A549 (cell line): ENCODE results near the gene KLHL22. TPM values are rescaled to one million over a fixed set of nuclear protein-coding genes. Genes with fewer than 3 reads are reported as not detected.

Experiments
- ATAC-seq, 2 experiments: fragments of 200-7000 bp in 1 of 2; fragments of >200 bp in 1 of 2; cut with Nextera tagmentation in 1 of 2; cut with Tn5 transposase in 1 of 2; 3 replicates each; pipeline versions ENCODE4 v1.8.0 to v1.9.1; 2018 to 2020; ENCODE audit warnings: mild to moderate bottlenecking in 1 of 2, moderate library complexity in 1 of 2
- CTCF ChIA-PET: fragments of 300-600 bp; sonication (Branson Sonifier 250); formaldehyde crosslinking; extraction: SDS; loops from one replicate; lab custom pipeline; 2021; ENCODE audit warnings: antibody characterized with exemption, inconsistent platforms; lab: Yijun Ruan, JAX
- POLR2A ChIA-PET: fragments of 350-600 bp; formaldehyde crosslinking; extraction: SDS; loops from one replicate; lab custom pipeline; 2021; ENCODE audit warnings: antibody characterized with exemption, inconsistent platforms; lab: Yijun Ruan, JAX
- DNase-seq, 2 experiments: peaks; one replicate each; pipeline versions ENCODE4 v3.0.0 to v3.0.0-alpha.2; 2011 to 2016; ENCODE audit warnings: low read depth in 1 of 2, low spot score in 1 of 2
- FAIRE-seq: peaks from 2 replicates; lab custom pipeline; 2011; peaks lifted over from hg19 to GRCh38; lab: Jason Lieb, UNC
- H3K27ac ChIP-seq, 2 experiments: fragments of >200 bp; sonication (Bioruptor Twin); formaldehyde crosslinking; 3 replicates each; pipeline ENCODE4 v1.5.1; 2016 to 2017
- H3K4me1 ChIP-seq: fragments of >200 bp; sonication (Bioruptor Twin); formaldehyde crosslinking; 3 replicates; pipeline ENCODE4 v1.6.1; 2016
- H3K4me2 ChIP-seq: fragments of >200 bp; sonication (Bioruptor Twin); formaldehyde crosslinking; 3 replicates; pipeline ENCODE4 v1.6.1; 2016
- H3K4me3 ChIP-seq: fragments of >200 bp; sonication (Bioruptor Twin); formaldehyde crosslinking; 3 replicates; pipeline ENCODE4 v1.5.1; 2016
- H3K9me3 ChIP-seq: fragments of >200 bp; sonication (Bioruptor Twin); formaldehyde crosslinking; 3 replicates; pipeline ENCODE4 v1.6.1; 2016
- BCL3 ChIP-seq: fragments of >200 bp; sonication (Bioruptor Twin); formaldehyde crosslinking; IDR thresholded peaks from 3 replicates; pipeline ENCODE4 v1.6.1; 2016
- CEBPB ChIP-seq, 2 experiments: fragments of >200 bp in 1 of 2; sonication (Bioruptor Twin) in 1 of 2; formaldehyde crosslinking in 1 of 2; IDR thresholded peaks; 2 replicates each; pipeline ENCODE4 v1.6.1; 2012 to 2016
- E2F6 ChIP-seq: IDR thresholded peaks from 2 replicates; pipeline ENCODE4 v1.6.1; 2012; ENCODE audit warnings: low read depth, borderline replicate concordance
- ELK1 ChIP-seq: fragments of 150-350 bp; IDR thresholded peaks from 2 replicates; pipeline ENCODE4 v1.6.1; 2014; ENCODE audit warnings: low read depth, mild to moderate bottlenecking, low read length
- ESRRA ChIP-seq: fragments of 150-350 bp; IDR thresholded peaks from 2 replicates; pipeline ENCODE4 v1.6.1; 2014; ENCODE audit warnings: mild to moderate bottlenecking, low read length, borderline replicate concordance
- FOSB ChIP-seq: fragments of 250-450 bp; sonication (Bioruptor Pico); IDR thresholded peaks from 2 replicates; pipeline ENCODE4 v1.5.0; 2020; ENCODE audit warnings: mild to moderate bottlenecking, moderate library complexity
- HDAC2 ChIP-seq: fragments of 200-600 bp; sonication (generic); IDR thresholded peaks from 2 replicates; pipeline ENCODE4 v1.6.1; 2016
- HEYL ChIP-seq: fragments of 250-450 bp; sonication (Bioruptor Pico); IDR thresholded peaks from 2 replicates; pipeline ENCODE4 v1.8.0; 2021; ENCODE audit warnings: mild to moderate bottlenecking, moderate library complexity
- MAFK ChIP-seq: fragments of 450-650 bp; IDR thresholded peaks from 2 replicates; pipeline ENCODE4 v1.6.1; 2014; ENCODE audit not compliant: partially characterized antibody
- MYC ChIP-seq: IDR thresholded peaks from 2 replicates; pipeline ENCODE4 v1.6.1; 2012; ENCODE audit warnings: mild to moderate bottlenecking, inconsistent platforms, low read length, improper control_type of control experiment, borderline replicate concordance
- POLR2AphosphoS2 ChIP-seq: conservative IDR thresholded peaks from 2 replicates; pipeline ENCODE4 v1.6.1; 2012; ENCODE audit warnings: low read length, improper control_type of control experiment, inconsistent platforms
- RAD21 ChIP-seq, 2 experiments: fragments of >200 bp in 1 of 2; sonication (Bioruptor Twin) in 1 of 2; formaldehyde crosslinking in 1 of 2; IDR thresholded peaks in 1 of 2; conservative IDR thresholded peaks in 1 of 2; 2 replicates in 1 of 2; 3 replicates in 1 of 2; pipeline ENCODE4 v1.6.1; 2012 to 2018; ENCODE audit warnings: inconsistent platforms in 1 of 2
- SREBF2 ChIP-seq: fragments of 450-650 bp; IDR thresholded peaks from 2 replicates; pipeline ENCODE4 v1.6.1; 2014; ENCODE audit warnings: mild to moderate bottlenecking, moderate library complexity
- USF2 ChIP-seq: fragments of 450-650 bp; IDR thresholded peaks from 2 replicates; pipeline ENCODE4 v1.6.1; 2014; ENCODE audit warnings: antibody characterized with exemption
- WGBS: methylation state at CpG from one replicate; pipeline ENCODE4 v1.1.6; 2017; ENCODE audit errors: missing lambda C conversion rate; 5-methylcytosine and 5-hydroxymethylcytosine counted together
- polyA plus RNA-seq, 4 experiments: library from polyadenylated mRNA; depleted of rRNA in 3 of 4; stranded (reverse); fragments of >200 nt; fragmentation: RNase III in 1 of 4; extraction: RNeasy Plus Mini Kit Qiagen cat#74134 plus additional on column Dnase treatment in 1 of 4; gene quantifications; 2 replicates in 3 of 4; 3 replicates in 1 of 4; pipeline ENCODE4 v1.2.3, GENCODE V29; 2011 to 2017

KLHL22 gene
- polyA plus RNA-seq, 2 of the 4 experiments (the other 2 are of a cell fraction) = 11.7 TPM

DNA sequence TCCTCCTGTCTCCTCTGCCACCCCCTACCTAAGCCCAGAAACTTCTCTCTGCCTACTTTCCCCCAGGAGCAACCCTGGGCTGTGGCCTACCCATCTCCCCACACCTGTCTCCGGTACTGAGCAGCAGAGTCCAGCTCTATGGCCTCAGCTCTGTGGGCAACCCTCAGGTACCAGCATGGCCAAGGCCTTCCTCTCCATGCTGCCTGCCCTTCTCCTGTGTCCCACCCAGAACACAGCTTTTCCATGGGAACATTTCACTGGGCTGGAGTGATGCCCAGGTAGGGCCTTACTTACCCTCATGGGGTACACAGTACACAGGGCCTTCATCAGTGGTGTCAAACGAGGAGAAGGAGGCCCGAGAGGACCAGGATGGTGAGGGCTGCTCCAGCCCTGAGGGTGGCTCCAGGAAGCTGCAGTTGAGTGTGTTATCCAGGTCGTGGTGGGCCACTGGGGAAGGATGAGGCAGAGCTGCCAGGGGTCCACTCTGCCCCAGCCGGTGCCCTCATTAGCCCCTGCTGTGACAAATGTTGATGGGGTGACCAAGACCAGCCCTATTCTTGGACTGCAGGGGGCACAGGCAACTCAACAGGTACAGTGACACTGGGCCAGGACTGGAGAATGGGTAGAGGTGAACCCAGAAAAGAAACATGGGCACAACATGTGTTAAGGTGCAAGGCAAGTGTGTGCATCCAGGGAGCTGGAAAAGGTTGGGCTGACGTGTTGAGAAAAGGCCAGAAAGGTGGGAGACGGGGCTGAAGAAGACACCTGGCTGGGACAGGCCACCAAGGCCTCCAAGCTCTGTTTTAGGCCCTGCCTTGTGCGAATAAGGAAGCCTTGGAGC is 68.3 kb downstream of the KLHL22 start:
- CTCF ChIA-PET = interaction anchor here (0.6 to 1.1 kb wide), 3 partner anchors 9 to 1045 kb away, joined by 3 to 12 read pairs (median 3); no protein-coding TSS in a partner anchor
- no peak for DNase-seq
- FAIRE-seq = no peak
- WGBS = 90% methylated on average over 4 of the region's 8 CpGs
- Histone ChIP-seq H3K27ac (no peak overlapping the region), H3K4me3 (no peak overlapping the region), H3K4me1 (peaks cover 5% of the 10 kb centered on the region; the same call in 1 of the 3 replicates)
- TF ChIP-seq SREBF2 (no peak), MYC (no peak), USF2 (no peak), HDAC2 (no peak), RAD21 (conservative IDR thresholded peaks at IDR 0.05 in 1 of 2, IDR thresholded peaks at IDR 0.05 in 1 of 2) (no peak), BCL3 (no peak), CEBPB (IDR thresholded peaks at IDR 0.05) (no peak), FOSB (CRISPR knock-in tag) (no peak)
- TF ChIP-seq, all 56 proteins: peak for 0
- Histone ChIP-seq H3K9me3 (no peaks in the 10 kb centered on the region), H3K4me2 (no peak overlapping the region)
- ATAC-seq = no peak
- POLR2A ChIA-PET = no interaction called here

DNA sequence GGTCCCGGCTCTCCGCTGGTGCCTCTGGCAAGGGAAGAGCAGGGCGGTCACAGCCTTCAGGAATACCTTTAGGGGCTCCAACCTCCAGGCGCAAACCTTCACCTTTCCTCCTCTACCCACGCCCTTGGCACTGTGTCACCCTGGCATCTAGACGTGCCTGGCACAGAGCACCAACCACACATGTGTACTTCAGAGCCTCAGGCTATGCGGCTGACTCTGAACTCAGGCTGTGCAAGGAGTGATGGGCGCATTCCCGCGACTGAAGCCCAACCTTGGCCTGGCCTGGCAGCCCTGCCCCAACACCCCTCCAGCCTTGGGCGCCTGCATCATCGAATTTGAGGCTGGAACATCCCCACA is 69.4 kb downstream of the KLHL22 start:
- FAIRE-seq = no peak

More for the DNA sequence above, 69.4 kb downstream of the KLHL22 start:
- Histone ChIP-seq H3K27ac (no peak overlapping the region), H3K4me2 (no peak overlapping the region), H3K9me3 (no peaks in the 10 kb centered on the region), H3K4me1 (peaks cover 2% of the 10 kb centered on the region; the same call in 1 of the 3 replicates), H3K4me3 (no peak overlapping the region)
- 83% methylated on average over 5 of the region's 12 CpGs for WGBS
- POLR2A ChIA-PET = no interaction called here
- ATAC-seq (no peak), DNase-seq (no peak)
- CTCF ChIA-PET = no interaction called here
- no peak for TF ChIP-seq MYC
- TF ChIP-seq POLR2AphosphoS2 = no peak
- TF ChIP-seq ELK1 = no peak
- TF ChIP-seq E2F6 = no peak
- no peak for TF ChIP-seq HEYL (CRISPR knock-in tag)
- no peak for TF ChIP-seq MAFK
- TF ChIP-seq BCL3 = no peak
- TF ChIP-seq ESRRA = no peak
- TF ChIP-seq HDAC2 = no peak
